ENCODE results near the gene PDSS2.

PDSS2 gene

DNA sequence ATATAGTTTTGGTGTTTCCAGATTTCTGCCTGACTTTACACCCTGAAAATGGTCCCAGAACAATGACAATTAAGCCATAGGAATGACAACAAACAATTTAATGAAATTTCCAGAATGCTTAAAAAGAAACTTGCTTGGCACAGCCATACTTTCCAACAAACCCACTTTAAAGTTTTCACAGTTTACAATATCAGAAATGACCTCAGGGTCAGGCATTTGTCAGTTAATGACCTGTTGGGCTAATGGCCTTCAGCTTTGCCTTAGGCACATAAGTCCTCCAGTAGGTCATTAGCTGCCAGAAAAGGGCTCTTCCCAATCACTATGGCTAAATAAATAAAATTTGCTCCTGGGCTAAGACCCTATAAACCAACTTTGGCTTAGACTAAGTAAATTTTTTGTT lies 199.4 kb downstream of the PDSS2 start:
- DNase-seq, result no peak

DNA sequence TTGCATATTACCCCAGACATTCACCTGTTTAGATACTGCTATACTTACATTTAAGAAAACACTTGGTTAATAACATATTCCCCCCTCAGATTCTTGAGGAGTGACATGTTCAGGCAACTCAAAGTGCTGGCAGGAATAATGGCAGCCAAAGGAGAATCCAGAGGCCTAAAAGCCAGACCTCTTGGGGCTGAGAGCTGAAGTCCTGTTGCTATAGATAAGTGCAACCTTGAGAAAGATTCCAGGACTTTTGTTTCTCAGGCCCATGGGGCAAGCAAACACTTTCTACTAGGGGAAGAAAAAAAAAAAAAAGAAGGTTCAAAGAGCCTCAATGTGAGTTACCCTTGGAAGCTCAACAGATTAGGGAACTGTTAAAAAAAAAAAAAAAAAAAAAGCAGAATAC lies 211.2 kb downstream of the PDSS2 start:
- no peak for DNase-seq

DNA sequence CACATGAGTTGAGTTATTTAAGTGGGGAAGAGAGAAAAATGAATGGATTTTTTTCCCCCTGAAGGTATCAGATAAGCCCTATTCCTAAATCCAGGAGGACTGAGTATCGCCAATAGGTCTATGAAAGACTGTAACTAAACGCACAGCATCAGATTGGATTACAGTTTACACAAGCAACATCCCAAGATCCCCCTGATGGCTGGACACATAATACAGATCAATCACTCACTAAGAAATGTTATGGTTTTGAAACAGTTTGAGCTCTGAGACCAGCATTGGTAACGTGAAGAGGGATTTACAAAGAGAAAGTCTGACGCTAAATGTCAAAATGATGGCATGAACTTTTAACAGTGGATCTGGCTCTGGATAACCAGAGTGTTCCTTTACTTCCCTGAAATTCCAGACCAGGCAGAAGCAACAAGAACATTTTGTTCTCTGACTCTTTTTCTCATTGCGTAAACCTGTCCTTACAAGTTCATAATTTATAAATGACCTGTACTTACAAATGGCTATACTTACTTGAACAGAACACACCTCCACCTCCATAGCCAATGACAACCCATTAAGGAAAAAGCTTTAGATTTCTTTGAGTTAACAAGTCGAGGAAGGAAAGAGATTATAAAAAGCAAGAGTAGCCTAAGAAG lies 212.3 kb downstream of the PDSS2 start:
- DNase-seq, result no peak

DNA sequence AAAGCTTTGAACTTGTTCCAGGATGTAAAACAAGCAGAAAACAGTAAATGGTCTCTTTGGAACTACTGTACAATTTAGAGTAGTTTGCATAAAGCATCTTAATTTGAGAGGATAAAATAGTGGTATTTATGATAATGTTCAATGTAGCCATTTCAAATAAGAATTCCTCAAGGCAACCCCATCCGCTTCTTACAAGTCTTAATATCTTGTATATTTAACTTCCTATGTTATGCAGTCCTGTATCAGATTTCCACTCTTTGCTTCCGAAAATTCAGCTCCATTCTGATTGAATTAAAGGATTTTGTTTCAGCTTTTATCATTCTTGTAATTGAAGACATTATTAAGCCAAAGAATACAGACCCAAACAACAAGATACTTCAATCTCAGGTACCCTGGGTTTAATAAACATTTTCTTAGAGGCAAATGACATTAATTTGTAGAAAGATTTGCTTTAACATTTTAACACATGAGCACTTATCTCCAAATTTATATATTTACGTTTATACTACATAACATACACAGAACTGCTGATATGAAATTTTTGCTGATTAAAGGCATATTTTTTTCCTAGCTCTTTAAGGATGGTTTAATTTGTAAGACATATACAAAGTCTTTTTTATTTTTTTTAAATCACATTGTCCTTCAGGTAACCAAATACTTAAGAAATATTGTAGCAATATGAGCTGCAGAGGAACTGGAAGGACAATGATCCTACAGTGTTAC lies 213.0 kb downstream of the PDSS2 start:
- DNase-seq, result no peak

DNA sequence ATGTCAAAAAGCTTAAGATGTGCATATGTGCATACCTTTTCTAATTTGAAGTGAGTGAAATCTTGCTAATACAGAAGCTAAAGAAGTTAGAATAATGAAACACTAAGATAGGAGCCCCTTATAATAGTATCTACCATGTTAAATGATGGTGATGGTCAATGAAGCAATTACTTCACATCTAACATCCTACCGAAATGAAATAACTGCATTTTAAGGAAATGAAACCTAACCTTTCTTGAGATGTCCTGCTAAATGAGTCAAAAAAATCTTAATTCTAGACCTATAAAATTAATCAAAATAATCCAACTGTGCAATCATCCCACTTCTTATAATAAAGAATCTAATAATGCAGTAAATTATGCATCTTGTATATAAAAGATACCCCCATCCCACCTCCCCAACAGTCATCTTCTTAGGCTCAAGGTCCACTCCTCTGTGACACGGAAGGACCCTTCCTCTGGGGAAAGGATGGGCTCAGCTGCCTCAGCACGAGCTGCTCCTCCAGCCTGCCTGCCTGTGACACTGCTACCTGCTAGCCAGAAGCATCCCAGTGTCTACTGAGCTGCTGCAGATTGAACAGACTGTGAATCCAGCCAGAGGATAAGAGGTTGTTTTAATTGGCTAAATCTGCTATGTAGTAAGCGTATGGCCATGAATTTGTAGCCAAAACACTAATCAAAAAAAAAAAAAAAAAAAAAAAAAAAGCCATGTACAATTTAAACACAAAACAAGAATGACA lies 214.5 kb downstream of the PDSS2 start:
- DNase-seq, result no peak

DNA sequence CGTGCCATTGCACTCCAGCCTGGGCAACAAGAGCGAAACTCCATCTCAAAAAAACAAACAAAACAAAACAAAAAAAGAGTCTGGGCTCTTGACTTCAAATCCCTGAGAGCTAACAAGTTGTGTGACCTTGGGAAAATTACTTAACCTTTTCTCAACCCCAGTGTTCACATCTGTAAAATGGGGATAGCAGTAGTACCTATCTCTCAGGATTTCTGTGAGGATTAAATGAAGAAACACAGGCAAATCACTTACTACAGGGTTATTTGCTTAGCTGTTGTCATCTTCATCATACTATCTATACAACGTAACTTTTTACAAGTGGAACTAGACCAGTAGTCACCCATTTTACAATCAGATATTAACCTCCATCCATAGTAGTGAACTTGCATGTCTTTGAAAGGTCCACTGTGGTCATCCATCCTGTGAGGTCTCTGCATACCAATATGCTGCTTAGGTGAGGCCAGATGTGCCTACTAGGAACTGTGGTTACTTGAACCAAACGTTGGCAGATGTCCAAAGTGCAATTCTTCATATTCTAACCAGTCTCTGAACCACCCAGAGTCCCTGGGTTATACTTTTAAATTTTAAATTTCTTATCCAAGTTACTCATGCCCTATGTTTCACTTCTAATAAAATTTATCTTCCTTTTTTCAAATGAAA lies 215.2 kb downstream of the PDSS2 start:
- DNase-seq, result no peak

DNA sequence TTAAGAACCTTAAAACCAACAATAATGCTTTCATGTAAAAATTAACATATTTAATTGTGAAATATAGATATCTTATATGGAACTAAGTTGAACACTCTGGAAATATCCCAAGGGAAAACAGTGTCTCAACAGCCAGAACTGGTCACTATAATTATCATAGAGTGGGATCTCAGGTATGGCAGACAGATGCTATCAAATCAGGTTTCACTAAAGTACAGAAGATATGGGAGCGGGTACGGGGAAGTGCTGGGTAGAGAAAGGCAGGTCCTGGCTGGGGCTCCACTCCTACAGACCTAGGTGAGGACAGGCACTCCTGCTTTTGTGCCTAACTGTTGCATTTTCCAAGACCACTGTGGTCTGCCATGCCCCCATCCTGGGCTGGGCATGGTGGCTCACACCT lies 215.9 kb downstream of the PDSS2 start:
- DNase-seq, result no peak

DNA sequence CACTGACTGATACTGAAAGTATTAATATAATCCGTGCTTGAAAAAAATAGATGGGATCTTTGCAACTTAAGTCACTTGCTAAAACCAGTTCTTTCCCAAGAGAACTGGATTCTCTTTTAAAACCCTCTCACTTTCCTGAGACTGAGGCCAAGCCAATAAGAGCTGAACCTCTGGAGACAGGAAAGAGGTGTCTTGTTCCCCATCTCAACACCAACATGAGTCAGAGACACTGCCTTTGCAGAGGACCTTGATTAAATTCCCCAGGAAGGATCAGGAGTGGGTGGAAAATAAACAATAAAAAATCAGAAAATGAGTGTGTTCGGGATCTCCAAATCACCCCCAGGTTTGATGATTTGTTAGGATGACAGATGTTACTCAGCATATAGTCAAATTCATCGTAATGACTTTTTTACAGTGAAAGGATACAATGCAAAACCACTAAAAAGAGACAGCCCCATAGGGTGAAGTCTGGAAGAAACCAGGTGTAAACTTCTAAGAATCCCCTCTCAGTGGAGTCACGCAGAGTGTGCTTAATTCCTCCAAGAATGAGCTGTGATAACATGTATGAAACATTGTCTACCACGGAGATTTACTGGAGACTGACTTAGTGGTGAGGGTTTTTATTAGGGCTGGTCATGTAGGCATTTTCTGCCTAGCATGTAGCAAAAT lies 221.2 kb downstream of the PDSS2 start:
- no peak for DNase-seq

DNA sequence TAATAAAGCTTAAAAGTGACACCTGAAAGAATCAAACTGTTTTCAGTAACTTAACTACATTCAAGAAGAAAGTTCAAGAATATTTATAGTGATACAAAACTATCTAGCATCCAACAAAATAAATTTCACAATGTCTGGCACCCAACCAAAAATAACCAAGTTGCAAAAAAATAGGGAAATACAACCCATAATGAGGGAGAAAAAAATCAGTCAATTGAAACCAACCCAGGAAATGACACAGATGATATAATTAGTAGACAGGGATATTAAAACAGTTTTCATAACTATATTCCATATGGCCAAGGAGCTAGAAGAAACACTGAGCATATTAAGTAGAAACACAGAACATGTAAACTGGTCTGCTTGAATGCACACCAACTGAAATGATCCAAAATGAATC lies 223.9 kb downstream of the PDSS2 start:
- no peak for DNase-seq

DNA sequence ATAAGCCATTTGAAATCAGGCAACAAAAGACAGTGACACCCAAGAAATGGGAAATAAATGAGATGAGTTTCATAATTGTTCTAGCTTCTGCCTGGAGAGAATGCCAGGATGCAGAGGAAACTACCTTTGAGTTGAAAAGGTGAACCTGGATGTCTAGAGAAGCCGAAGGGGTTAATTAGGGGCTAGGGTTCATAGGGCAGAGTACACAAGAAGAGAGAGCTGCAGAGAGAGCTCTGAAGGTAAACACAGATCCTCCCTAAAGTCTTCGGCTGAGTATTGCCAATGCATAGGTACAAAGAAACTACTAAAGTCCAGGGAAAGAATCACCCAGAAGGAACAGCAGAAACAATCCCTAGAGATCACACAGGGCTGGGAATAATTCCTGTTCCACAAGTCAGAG lies 224.4 kb downstream of the PDSS2 start:
- DNase-seq, result no peak

DNA sequence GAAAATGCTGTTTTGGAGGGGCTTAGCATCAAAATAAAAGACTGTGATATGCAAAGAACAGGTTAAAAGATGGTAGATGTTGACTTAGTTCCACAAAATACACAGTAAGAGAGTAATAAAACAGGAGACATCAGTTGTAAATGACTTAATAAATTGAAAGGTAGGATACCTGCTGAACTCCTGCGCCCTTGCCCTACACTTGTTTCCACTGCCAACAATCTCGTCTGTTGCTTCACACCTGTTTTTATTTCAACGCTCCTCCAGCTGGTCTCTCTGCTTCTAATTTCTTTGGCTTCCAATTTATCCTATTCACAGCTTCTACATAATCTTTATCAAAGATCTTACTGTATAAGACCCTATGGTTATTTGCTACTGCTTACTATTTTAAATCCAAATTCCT lies 228.1 kb downstream of the PDSS2 start:
- no peak for DNase-seq

DNA sequence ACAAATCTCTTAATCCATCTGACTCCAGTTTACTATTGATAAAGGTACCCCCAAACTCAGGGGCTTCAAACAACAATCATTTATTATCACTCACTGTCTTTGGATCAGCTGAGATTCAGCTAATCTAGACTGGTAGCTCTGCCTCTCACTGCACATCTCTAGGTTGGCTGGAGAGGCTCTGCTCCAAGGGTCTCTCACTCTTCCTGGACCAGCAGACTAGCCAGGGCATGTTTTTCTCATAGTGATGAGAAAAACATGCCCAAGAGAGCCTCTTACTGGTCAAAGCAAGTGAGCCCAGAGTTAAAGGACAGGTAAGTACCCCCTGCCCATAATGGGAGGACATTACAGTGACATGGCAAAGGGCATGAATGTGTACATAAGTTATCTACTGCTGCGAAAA lies 228.9 kb downstream of the PDSS2 start:
- DNase-seq, result no peak

DNA sequence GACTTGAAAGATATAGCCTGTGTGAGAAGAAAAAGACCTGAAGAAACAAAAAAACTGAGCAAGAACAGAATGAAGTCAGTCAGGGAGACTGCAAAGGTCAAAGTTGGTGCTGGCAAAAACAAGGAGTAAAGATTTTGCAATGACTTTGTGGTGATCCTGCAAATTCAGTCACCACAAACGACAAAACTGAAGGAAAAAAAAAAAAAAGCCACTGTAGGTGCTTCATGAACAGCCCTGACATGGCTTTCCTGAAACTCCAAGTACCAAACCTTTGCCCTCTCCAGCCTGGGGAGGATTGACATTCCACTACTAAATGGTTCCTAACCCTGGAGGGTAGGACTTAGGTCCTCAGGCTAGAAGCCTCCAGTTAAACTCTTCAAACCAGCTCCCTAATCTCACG lies 229.3 kb downstream of the PDSS2 start:
- no peak for DNase-seq

DNA sequence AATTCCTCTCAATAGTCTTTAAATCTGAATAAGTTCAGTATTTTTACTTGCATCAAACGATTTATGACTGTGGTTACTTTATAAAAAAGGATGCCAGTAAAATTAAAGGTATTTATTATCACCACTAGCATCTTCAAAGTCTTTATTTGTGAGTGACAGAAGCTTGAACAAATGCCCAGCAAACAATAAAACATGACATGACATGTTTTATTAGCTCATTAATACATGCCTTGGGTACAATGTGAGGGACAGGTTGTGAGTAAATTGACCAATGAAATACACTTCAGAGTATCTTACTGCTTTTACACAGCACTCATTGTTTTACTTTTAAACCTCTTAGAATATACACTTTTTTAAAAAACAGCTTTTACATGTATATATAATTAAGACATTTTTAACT lies 230.6 kb downstream of the PDSS2 start:
- DNase-seq, result no peak

DNA sequence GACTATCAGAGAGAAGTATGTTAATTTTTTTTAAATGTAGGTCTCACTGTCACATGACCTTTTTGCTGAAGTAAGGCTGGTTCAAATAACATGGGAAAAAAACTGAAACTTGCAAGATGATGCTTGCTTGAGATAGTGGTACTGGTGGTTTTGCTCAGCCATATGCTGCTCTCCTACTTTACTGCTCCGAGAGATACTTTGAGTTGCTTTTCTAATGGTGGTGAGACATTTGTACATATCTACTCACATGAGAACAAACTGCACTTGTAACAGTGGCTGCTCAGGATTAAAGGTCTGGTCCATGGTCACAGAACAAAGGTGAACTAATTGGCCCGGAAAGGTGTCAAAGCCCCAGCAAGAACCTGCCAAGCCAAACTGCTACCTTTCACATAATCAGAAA lies 237.8 kb downstream of the PDSS2 start:
- DNase-seq, result no peak

DNA sequence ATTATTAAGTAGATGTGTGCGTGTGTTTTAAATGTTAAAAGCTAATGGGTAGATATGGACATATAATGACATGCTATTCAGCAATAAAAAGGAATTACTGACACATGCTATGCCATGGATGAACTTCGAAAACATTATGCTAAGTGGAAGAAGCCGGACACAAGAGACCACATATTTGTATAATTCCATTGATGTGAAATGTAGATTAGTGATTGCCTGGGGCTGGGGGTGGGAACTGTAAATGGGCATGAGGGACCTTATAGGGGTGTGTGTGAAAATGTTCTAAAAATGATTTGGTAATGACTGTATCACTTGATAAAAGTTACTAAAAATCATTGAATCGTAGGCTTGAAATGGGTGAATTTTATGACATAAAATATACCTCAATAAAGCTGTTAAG lies 239.5 kb downstream of the PDSS2 start:
- no peak for DNase-seq

DNA sequence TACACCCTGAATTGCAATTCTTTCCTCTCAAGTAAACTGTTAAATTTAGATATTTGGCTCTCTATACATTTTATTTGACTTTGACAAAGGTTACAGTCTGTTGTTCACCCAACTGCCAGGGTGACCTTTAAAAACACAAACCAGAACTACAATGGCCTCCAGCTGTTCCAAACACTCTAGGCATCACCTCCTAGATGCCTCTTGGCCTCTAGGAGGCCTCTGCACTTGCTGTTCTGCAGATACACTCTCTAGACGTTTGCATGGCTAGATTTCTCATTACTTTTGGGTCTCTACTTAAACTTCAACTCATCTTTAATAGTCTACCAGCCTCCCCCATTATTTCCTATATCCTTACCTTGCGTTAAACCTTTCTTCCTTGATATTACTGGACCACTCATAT lies 241.2 kb downstream of the PDSS2 start:
- DNase-seq, result no peak

DNA sequence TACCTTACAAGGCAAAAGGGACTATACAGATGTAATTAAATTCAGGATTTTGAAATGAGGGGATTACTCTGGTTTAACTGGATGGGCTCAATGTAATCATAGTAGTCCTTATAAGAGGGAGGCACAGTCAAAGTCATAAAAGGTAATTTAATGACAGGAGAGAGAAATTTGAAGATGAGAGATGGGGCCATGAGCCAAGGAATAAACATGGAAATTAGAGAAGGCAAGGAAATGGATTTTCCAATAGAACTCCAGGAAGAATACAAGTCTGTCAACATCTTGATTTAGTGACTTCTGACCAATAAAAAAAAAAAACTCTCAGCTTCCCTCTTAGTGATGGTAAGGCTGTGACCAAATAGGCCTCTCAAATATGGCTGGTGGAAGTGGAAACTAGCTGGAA lies 242.1 kb downstream of the PDSS2 start:
- DNase-seq, result no peak

DNA sequence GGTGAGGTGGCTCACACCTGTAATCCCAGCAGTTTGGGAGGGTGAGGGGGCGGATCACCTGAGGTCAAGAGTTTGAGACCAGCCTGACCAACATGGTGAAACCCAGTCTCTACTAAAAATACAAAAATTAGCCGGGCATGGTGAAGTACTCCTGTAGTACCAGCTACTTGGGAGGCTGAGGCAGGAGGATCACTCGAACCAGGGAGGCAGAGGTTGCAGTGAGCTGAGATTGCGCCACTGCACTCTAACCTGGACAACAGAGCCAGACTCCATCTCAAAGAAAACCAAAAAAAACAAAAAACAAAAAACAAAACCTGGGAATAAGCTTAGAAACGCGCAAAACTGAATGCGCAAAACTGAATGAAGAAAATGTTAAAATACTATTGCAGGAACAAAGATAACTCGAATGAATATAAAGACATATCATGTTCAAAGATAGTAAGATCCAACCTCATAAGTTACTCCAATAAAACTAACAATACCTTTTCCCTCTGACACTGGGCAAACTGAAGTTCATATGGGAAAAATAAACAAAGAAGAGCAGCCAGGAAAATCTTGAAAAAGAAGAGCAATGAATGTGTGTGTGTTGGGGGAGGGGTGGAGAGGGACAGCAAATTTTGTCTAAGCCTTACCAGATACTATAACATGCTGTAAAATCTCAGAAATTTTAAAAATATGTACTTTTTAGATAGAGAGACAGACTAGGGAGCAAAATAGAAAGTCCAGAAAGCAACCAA lies 243.0 kb downstream of the PDSS2 start:
- no peak for DNase-seq

DNA sequence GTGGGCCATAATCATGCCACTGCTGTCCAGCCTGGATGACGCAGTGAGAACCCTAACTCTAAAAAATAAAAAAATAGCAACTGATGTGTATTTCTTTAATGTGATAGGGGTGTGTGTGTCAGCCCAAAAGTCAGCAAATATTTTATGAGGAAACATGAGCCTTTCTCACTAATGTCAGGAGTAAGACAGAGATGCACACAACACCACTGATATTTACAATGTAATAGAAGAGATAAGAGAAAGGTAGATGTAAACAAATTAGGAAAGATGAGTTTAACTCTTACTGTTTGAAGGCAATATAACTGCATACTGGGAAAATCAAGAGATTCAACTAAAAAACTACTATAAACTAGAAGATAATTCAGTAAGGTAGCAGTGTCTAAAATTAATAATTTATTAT lies 244.0 kb downstream of the PDSS2 start:
- DNase-seq, result no peak

DNA sequence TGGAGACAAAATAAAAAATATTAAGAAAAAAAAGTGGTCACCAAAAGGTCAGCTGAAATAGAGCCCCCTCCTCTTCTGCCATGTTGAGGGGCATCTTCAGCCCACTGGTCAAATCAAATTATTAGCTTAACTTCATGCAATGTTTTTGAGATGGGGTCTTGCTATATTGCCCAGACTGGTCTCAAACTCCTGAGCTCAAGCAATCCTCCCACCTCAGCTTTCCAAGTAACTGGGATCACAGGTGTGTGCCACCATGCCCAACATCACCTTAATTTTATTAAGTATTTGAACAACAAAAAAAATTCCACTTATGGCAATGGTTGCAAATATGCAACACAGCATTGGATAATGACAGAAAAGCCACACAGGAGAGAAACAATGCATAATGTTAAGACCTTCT lies 244.7 kb downstream of the PDSS2 start:
- no peak for DNase-seq

Data from activated effector memory CD4-positive, alpha-beta T cell treated with anti-CD3 and anti-CD28 coated beads, Interleukin-2, amount 50 U/mL, for 16 hours (primary cell).